GM21529 (cell line): ENCODE measurements around the gene NNMT.

ENCODE experiments used
- ATAC-seq: cut with Tn5 transposase; IDR thresholded peaks from one replicate; pipeline ENCODE4 v1.9.1; 2021; ENCODE audit not compliant: unreplicated experiment

NNMT gene

DNA sequence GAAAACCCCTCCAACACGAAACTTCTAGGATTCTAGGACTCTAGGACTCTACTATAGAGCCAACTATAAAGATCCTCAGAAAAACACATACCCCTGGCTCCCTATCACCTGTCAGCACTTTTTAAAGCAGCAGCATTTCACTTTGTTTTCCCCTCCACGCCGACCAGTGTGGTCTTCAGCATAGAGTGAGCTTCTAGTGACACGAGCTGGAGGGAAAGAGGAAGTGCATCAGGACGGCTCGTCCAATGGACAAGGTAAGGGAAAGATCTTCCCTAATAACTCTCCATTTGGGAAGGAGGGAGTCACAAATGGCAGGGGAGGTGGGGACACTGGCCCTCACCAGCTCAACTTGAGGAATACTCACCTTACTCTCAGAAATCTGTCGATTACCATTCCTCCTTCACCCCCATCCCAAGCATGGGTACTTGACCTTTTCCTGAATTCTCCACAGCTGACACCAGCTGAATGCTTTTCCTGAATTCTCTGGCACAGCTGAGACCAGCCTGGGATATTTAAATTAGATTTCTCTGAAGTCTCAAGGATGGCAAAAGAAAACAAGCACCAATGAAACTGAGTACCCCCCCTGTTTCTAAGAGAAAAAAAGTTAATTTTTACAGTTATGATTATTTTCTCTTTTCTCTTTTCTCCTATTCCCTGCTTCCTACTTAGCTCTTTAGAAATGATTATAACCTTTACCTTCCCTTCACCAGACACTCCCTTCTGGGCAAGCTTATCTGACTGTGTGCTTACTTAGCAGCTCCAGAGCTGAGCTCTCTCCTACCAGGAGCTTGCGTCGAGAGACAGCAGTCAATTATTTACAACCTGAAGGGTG, 33.3 kb upstream of the NNMT start:
- no peak for ATAC-seq

DNA sequence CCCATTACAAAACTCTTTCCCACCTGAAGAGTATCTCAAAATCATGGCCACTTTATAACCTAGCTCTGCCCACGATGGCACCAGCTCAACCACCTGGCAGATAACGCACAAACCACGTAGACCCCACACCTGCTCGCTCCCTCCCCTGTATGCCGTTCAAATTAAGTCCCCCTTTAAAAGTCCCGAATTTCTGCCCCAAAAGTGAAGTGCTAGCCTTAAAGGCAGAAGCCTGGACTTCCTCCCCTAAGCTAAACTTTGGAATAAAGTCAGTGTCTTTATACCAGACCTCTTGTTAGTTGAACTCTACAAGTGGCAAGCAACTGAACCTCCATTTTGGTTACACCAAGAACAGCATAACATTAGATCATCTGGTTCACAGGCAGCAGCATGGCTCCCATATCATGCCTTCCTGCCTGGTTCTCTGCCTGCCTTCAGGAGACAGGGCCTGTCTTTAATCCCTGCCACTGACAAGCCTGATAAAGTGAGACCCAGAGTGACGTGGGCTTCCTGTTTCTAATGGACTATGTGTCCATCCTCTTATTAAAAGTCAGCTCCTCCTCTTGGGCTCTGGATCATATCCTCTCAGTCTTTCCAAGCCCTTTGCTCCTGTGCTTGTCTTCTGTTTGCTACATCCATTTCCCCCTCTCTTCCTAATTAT, 32.6 kb upstream of the NNMT start:
- ATAC-seq, result no peak

DNA sequence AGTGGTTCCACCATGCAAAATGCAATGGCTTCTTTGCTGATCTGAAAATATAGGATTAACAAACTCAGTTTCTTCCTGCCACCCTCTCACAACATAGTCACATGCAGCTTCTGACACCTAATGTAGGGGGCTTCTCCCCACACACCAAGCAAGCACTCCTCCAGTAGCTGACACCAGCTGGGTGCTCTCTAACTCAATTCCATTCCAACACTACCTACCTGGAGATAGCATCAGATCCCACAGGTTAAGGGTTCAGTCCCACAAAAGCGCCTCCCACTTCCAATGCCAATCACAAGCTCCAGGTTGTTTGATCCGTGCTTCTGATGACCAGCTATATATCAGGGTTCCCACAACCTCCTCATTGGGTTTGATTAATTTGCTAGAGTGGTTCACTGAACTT, 31.8 kb upstream of the NNMT start:
- ATAC-seq, result no peak

DNA sequence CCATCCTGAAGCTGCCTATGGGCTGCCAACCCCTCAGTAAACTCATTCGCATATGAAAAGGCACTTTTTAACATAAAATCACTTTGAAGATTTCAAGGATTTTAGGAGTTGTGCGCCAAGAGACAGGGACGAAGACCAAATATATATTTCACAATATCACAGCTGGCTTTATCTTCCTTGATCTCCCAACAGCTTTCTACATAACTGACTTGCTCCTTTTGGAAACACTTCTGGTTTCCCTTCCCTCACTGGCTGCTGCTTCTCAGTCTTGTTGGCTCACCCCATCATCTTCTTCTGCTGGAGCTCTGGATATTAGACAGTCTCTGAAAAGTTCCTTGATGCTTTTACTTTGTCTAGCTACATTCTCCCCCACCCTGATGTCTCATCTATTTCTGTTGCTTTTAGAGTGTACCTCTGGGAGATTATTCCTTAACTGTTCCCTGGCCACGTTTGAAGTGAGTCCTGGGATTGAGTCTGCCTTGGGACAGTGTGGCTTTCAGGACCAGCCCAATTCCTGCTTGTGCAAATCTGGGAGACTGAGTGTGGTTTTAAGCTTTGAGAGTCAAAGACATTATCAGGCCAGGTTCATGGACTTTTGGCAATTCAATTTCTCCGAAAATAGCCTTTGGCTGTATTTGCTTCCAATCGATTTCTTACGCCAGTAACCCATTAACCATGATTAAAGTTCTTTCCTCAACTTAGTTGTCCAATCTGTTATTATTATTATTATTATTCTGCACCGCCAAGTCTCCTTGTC, 30.9 kb upstream of the NNMT start:
- no peak for ATAC-seq

DNA sequence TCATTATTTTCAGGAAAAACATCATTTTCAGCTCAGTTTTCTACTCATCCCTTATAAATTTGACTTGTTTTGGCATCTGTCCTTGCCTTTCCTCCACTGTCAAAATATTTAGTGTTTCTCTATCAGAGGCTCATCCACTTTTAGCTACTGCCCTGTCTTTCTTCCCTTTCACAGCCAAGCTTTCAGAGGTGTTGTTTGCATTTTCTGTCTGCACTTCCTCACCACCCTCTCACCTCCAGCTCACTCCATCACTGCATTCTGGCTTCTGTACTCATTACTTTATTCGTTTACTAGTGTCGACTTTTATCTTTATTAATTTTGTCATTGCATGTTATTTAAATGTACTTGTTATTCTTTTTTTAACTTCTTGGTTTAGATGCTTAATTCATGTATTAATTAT, 26.7 kb upstream of the NNMT start:
- ATAC-seq, result no peak

DNA sequence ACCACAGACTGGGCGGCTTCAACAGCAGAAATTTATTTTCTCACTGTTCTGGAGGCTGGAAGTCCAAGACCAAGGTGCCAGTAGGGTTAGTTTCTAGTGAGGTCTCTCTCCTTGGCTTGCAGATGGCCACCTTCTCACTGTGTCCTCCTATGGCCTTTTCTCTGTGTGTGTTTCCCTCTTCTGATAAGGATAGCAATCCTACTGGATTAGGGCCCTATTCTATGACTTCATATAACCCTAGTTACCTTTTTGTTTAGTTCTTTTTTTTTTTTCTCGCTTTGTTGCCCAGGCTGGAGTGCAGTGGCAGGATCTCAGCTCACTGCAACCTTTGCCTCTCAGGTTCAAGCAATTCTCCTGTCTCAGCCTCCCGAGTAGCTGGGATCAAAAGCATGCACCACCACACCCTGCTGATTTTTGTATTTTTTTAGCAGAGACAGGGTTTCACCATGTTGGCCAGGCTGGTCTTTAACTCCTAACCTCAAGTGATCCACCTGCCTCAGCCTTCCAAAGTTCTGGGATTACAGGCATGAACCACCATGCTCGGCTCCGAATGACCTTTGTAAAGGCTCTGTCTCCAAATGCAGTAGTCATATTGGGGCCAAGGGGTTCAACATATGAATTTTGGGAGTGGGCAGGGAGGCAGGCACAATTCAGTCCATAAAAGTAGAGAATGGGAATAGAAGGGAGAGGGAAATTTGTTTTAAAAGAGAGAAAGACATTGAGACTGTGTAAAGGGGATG, 25.5 kb upstream of the NNMT start:
- ATAC-seq, result no peak

DNA sequence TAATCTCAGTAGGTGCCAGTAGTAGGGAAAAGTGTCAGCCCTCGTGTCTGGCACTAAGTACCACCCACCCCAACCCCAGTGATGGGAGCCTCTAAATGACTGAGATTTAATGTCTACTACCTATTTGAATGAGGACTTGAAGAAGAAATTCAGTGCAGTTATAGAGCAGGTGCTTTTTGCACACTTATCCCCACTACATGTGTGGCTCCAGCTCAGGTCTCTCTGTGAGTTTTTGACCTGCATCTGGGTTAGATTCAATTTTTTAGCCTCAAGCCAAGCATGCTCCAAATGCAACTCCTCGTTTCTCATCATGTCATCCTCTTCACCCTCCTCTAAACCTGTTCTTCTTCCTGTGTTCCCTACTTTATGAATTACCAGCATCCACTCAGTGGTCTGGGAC, 24.9 kb upstream of the NNMT start:
- no peak for ATAC-seq

DNA sequence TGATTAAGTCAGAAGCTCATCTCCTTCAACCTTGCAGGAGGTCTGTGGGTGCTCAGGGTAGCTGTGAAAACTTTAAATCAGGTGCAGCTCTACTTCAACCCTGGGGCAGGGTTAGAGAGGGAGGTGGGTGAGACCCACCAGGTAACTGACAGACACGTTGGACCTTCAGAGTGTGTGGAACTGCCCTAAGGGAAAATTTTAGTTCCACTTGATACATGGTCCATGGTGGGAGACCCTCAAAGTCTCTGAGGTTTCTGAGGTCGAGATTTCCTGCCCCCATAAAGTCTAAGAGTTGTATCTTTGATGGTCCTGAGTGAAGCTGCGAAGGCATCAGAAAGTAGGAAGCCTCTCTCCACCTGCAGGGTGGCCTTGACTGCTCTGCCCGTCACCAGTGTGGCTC, 23.9 kb upstream of the NNMT start:
- ATAC-seq, result no peak

DNA sequence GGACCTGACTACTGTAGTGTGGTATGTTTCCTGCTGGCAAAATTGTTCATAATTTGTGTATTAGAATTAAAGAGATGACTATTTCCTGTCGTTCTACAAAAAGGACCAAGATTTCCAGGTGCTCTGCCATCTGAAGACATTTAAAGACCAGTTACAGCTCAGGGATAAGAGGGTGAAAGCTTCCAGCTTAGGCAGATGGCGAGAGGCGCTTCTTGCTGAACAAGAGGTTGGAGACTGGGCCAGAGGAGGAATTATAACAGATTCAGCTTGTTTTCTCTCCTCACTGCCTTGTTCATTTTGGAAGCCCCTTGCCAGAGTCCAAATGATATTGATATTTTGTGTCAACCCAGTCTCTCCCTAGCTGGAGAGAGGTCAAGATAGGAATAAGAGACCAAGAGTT, 23.1 kb upstream of the NNMT start:
- ATAC-seq, result no peak

DNA sequence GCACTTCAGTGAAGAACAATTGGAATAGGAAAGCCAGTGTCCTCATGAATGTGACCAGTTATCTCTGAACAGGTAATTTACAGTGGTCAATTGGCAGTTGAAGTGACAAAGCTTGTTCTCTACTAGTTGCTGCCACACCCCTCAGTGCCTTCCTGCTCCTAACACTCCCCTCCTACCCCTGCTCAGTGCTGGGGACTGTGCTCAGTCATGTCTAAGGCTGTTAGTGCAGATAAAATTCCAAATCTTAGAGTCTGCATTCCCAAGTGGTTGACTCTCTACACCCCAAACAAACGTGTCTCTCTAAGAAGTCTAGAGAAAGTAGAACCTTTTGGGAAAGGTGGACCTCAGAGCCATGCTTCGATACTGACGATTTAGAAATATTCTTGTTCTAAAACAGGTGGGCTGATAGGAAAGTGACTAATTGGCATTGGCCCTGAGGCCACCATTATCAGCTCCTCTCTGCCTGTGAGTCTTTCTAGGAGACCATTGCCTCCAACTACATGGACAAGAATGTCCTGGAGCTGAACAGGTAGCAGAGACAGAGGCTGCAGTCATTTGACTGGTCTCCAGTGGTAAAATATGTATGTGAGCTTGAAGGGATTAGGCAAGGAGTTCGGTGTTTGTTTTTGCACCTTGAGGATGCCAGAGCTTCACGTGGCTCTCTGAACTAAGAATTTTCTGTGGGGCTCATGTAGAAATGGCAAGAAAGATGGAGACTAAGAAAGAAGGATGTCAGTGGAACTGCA, 22.1 kb upstream of the NNMT start:
- ATAC-seq, result no peak

DNA sequence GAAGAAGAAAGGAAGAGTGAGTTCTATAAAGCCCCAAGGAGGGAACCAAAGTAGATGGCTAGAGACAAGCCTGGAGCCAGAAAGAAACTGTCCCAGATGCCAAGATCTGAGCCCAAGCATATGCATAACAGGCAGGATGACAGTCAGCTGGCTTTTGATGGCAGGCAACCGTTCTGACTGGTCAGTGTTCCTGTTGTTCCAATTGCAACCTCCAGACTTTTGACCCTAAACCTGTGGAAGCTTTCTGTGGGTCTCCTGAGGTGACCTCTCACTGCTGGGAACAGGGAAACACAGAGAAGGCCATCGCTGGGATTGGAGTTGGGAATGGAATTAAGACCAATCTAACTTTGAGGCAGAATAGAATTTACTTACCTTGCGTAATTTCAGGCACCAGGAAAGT, 21.6 kb upstream of the NNMT start:
- no peak for ATAC-seq

DNA sequence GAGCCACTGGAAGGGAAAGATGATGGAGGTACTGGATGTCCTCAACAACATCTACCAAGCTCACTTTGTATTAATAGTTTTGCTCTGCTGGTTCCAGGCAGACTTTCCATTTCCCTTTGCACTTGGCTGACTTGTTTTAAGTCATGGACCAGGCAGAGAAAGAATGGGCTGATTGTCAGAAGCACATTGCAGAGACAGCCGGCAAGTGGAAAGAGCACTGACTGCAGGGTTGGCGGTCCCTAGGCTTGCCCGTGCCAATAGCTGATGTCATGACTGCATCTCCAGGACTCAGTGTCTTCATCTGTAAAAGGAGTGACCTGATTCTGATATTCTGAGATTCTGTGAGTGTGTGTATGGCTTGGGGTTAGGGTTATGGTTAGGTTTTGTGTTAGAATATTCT, 20.9 kb upstream of the NNMT start:
- no peak for ATAC-seq

DNA sequence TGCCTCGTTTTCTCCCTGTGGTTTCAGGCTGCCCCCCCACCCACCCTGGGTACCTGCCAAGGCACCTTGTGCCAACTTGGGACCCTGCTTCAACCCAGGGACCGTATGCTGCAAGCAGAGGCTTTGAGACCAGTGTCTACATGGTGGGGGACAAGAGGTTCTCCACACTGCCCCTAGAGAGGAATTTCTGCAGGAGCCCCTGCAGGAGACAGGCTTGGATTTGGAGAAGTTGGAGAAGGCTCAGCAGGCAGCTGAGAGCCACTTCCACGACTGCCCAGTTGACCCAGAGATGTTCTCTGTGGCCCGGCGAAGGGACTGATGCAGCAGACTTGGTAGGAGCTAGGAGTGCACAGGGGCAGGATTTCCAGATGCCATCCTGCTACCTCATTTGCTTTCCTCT, 20.1 kb upstream of the NNMT start:
- ATAC-seq, result no peak

DNA sequence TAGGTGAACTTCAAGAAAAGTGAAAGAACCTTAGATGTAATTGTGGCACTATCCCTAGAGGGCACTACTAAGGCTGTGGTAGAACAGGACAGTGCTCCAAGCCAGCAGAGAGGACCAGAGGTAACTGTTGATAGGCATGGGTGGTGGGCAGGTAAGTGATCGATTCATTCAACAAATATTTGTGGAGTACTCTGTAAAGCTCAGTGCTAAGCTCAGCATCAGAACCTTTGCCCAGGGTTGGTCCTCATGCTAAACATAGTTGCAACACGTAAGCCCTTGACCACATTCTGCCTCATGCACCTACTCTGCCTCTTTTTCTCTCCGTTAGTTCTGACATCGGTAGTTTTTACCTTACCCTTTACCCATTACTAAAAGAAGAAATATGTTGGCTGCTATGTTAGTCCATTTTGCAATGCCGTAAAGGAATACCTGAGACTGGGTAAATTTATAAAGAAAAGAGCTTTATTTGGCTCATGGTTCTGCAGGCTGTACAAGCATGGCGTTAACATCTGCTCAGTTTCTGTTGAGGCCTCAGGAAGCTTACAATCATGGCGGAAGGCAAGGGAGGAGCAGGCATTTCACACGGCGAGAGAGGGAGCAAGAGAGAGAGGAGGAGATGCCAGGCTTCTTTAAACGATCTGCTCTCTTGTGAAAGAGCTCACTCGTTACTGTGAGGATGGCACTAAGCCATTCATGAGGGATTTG, 18.4 kb upstream of the NNMT start:
- ATAC-seq, result no peak

DNA sequence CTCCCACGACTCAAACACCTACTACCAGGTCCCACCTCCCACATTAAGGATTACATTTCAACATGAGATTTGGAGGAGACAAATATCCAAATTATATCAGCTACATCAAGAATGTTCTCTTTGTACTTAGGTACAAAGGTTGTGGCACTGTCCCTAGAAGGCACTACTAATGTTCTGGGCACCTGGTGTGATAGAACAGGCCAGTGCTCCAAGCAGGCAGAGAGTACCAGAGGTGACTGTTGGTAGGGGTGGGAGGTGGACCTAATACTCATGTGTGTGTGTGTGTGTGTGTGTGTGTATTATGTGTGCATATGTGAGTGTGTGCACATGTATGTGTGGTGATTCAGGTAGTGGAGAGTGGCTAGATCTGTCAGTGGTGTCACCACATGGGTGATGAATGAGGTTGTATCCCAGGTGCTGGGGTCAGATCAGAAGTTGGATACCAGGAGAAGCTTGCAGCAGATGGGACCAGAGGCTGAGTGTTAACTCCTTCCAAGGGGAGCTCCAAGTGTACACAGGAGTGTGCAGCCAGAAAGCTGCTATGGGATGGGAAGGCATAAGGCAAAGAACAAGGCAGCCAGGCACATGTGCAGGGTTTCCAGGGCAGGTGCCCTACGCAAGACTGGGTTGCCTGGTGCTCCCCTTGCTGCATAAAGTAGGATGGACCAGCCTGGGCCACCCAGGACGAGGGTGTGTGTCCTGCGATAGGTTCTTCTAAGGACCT, 17.7 kb upstream of the NNMT start:
- no peak for ATAC-seq

DNA sequence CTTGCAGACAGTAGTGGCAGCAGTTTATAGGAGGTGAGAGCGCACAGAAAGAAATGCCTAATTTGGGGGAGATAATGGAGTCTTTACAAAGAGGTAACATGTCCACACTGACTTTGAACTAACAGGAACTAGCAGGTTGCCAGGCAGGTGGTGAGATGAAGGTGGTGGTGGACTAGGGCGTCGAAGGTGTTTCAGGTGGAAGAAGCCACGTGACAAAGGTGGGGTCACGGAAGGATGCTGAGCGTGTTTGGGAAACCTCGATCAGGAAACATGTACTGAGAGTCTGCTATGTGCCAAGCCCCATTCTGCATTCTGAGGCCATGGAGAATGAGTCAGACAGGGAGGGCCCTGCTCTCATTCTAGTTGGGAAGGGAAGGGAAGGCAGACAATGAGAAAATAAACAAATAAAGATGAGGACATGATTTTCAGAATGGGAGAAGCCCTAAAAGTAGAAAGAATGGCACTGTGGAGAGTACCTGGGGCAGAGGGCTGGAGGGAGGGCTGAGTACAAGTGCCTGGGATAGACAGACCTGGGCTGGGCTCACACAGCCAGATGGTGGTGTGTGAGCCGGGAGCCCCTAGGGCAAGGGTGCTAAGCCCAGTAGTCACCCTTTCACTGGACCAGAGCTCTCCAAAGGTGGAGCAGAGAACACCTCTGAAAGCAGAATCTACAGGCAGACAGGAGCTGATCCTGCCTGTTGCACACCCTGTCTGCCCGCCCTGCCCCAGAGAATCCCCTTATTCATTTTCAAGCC, 16.2 kb upstream of the NNMT start:
- ATAC-seq, result no peak

DNA sequence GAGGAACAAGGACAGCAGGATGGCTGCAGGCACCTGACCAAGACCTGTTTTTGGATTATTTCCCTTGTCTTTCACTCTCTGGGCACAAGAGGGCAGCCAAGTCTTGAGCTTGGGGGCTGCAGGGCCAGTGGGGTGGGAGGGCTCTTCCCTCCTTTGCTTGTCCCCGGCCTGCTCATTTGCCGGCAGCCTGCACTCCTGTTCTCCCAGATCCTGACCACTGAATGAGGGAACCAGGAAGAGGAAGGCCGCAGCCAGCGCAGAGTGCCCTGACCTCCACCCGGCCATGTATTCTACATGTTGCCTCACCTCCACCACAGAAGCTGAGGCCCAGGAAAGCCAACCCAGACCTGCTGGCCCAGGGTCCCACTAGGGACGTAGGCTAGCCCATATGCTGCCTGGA, 15.5 kb upstream of the NNMT start:
- ATAC-seq, result no peak

DNA sequence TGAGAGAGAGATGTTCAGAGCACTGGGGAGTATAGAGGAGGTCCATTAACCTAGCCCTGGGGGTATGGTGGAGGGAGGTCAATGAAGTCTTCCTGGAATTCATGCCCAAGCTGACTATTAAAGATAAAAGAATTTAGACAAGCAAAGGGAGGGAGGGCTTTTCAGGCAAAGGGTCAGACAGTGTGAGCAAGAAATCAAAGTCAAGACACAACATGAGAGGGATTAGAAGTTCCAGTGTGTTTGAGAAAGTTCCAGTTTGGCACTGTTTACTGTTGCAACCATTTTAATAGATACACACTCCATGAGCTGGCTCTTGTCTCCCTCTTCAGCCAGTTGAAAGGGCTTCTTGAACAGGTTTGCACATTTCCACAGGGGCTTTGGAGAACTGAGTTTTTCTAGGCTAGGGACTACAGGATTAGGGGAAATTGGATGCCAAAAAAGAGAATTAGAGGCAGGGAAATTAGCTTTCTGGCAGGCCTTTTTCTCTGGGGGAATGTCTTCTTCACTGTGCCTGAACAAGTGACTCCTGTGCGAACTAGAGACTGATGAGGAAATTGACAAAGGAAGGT, 14.7 kb upstream of the NNMT start:
- no peak for ATAC-seq
